GM10248 (cell line): ENCODE data around the gene PMEL.

ENCODE experiments used
- CTCF ChIA-PET: fragments of 300-600 bp; sonication (Branson Sonifier 250); formaldehyde crosslinking; extraction: SDS; loops from one replicate; lab custom pipeline; 2021; ENCODE audit warnings: antibody characterized with exemption; lab: Yijun Ruan, JAX
- POLR2A ChIA-PET: fragments of 350-650 bp; sonication (Branson Sonifier 250); formaldehyde crosslinking; extraction: SDS; loops from one replicate; lab custom pipeline; 2020; ENCODE audit warnings: antibody characterized with exemption; lab: Yijun Ruan, JAX
- DNase-seq: peaks from one replicate; pipeline ENCODE4 v3.0.0; 2012; ENCODE audit errors: extremely low spot score
- TF ChIP-seq, protein P1 (sequence below): IDR thresholded peaks from 2 replicates; pipeline ENCODE4 v1.5.1; 2012; ENCODE audit warnings: mild to moderate bottlenecking, low read depth; ENCODE audit errors: extremely low read depth, missing control alignments, control extremely low read depth

Gene PMEL

DNA sequence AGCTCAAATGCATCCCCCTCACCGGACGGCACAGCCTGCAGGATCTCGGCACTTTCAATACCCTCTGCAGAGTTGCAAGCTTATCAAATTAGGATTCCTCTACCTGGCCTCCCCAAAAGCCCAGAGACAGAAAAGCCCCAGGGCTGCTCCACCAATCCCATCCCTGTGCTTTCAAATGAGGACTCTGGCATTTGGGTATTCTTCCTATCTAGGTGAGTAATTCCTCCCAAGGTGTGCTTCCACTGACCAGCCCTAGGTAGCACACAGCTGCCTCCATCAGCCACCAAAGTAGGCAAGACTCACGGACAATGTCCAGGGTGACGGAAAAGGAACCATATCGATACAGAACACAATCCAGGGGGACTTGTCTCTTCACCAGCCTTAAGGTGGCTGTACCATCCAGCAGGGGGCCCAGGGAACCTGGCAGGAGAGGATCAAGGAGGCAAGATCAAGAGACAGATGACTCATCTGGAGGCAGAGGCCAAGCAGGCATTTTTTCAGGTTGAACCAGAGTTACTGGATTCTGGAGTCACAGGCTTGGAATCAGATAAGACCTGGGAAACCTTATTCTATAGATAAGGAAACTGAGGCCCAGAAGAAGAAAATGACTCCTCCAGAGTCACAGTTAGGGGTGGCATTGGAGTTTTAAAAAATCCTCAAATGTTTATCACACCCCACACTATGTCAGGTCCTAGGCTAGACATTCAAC lies 9.9 kb downstream of the PMEL start:
- TF ChIP-seq, protein P1, sequence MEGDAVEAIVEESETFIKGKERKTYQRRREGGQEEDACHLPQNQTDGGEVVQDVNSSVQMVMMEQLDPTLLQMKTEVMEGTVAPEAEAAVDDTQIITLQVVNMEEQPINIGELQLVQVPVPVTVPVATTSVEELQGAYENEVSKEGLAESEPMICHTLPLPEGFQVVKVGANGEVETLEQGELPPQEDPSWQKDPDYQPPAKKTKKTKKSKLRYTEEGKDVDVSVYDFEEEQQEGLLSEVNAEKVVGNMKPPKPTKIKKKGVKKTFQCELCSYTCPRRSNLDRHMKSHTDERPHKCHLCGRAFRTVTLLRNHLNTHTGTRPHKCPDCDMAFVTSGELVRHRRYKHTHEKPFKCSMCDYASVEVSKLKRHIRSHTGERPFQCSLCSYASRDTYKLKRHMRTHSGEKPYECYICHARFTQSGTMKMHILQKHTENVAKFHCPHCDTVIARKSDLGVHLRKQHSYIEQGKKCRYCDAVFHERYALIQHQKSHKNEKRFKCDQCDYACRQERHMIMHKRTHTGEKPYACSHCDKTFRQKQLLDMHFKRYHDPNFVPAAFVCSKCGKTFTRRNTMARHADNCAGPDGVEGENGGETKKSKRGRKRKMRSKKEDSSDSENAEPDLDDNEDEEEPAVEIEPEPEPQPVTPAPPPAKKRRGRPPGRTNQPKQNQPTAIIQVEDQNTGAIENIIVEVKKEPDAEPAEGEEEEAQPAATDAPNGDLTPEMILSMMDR: no peak
- ChIA-PET POLR2A (no interaction called here), CTCF (interaction anchor here (1.1 to 4.1 kb wide), 9 partner anchors 10 to 85 kb away, joined by 3 to 41 read pairs (median 5); no protein-coding TSS in a partner anchor)
- no peak for DNase-seq

DNA sequence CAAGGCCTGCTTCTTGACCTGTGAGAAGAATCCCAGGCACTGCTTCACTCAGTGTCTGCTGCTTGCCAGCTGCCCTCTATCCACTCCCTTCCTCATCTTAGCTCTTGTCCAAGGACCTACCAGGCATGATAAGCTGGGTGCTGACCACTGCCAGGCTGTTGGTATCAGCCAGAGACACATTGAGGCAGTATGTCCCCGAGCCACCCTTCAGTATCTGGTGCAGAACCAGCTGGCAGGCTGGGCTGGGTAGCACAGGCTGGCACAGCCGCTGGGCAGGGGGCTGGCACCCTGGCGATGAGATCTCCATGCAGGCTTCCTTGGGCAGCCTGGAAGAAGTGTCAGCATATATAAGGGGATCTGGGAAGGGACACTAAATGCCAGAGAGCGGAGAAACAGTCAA lies 10.5 kb downstream of the PMEL start:
- ChIA-PET POLR2A (no interaction called here), CTCF (interaction anchor here (1.1 to 4.1 kb wide), 6 partner anchors 15 to 85 kb away, joined by 3 to 41 read pairs (median 6); no protein-coding TSS in a partner anchor)
- DNase-seq: no peak
- TF ChIP-seq, protein P1: no peak

- POLR2A ChIA-PET: interaction anchor here (0.7 to 0.8 kb wide), 2 partner anchors 8 to 202 kb away, joined by 3 to 4 read pairs; no protein-coding TSS in a partner anchor
- CTCF ChIA-PET: interaction anchor here (1.7 kb wide), 1 partner anchor 10 kb away, joined by 4 read pairs; no protein-coding TSS in a partner anchor
- TF ChIP-seq, protein P1: no peak
- no peak for DNase-seq
Measured at GRCh38 chr12:55946553-55946952, 19.3 kb downstream of the PMEL start.

DNA sequence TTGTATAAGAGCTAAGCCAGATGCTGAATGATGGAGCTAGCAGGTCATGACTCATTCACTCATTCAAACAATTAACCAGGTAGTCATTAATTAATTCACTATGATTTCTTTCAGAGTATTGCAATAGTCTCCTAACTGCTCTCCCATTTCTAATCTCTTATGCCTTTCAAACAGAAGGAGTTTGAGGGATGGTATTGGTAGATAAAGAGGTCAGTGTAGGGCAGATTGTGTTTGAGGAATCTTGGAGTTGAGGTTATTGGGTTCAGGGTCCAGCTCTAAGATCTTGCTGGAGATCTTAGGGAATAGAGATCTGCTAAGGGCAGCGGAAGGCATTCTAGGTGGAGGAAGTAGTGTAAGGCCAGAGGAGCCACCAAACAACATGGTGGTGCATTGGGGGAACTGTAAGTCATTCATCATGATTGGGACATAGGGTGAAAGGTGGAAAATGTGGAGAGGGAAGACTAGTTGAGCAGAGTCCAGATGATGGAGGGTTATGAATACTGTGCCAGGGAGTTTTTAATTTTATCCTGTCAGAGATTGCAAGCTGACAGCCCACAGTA lies 23.2 kb downstream of the PMEL start:
- TF ChIP-seq, protein P1: no peak
- ChIA-PET CTCF (interaction anchor here (1.0 to 6.7 kb wide), 10 partner anchors 9 to 316 kb away, joined by 3 to 71 read pairs (median 10); partner anchors contain the start of genes ANKRD52, GDF11, ORMDL2 and SUOX), POLR2A (no interaction called here)
- DNase-seq: no peak

DNA sequence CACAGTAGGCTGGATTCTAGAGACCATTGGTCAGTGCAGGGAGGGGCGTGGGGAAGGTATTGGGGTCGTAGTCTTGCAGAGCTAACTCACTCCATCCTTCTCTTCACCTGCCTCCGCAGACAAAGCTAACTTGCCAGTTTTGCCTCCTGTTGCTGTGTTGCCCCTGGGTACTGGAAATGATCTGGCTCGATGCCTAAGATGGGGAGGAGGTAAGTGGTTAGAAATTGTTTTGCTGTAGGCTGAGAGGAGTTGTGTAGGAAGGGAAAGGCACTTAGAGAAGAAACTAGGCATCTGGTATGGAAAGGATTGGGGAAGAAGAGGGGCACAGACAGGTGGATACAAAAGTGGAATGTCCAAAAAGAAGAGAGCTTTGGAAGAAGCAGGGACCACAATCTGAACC lies 23.8 kb downstream of the PMEL start:
- DNase-seq: no peak
- POLR2A ChIA-PET: no interaction called here
- TF ChIP-seq, protein P1: no peak
- CTCF ChIA-PET: interaction anchor here (1.0 to 6.7 kb wide), 10 partner anchors 9 to 316 kb away, joined by 3 to 71 read pairs (median 10); partner anchors contain the start of genes ANKRD52, GDF11, ORMDL2 and SUOX

DNA sequence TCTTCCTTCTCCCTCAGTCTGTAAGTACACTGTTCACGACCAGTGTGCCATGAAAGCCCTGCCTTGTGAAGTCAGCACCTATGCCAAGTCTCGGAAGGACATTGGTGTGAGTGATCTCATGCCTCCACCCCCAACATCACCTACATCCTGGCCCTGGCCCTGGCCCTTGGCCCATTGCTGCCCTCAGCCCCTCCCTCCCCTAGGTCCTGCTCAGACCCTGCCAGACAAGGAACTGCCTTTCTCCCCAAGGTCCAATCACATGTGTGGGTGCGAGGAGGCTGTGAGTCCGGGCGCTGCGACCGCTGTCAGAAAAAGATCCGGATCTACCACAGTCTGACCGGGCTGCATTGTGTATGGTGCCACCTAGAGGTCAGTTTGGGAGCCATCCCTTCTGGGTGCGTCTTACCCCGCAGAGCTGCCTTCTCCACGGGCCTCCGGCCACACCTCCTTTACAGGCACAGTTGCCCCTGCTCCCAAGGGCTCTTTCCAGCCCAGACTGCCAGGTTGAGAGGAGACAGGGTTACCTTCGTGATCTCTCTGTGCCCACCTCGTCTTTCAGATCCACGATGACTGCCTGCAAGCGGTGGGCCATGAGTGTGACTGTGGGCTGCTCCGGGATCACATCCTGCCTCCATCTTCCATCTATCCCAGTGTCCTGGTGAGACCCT lies 25.6 kb downstream of the PMEL start:
- TF ChIP-seq, protein P1: peak; percentile 89
- DNase-seq: peak; percentile 86
- CTCF ChIA-PET: interaction anchor here (0.6 to 7.0 kb wide), 43 partner anchors 9 to 294 kb away, joined by 3 to 92 read pairs (median 4); partner anchors contain the start of genes DGKA, DNAJC14, GDF11 and ORMDL2
- POLR2A ChIA-PET: interaction anchor here (0.6 to 1.6 kb wide), 3 partner anchors 185 to 282 kb away, joined by 3 read pairs; partner anchors contain the start of gene RNF41
